OCI-LY1 (cell line): ENCODE results near the gene RAB38.

Source experiments
- CTCF ChIP-seq: fragments of 200-600 bp; sonication (generic), shearing (Covaris generic); IDR thresholded peaks from 2 replicates; pipeline ENCODE4 v1.5.1; 2017; ENCODE audit warnings: mild to moderate bottlenecking, antibody characterized with exemption, low read length, moderate library complexity, mixed read lengths
- EZH2 ChIP-seq: fragments of 200-600 bp; sonication (generic), shearing (Covaris generic); IDR thresholded peaks from 2 replicates; pipeline ENCODE4 v1.8.0; 2017; ENCODE audit warnings: borderline replicate concordance, mixed run types, mild to moderate bottlenecking, antibody characterized with exemption, low read length, moderate library complexity, mixed read lengths

GRCh38 chr11:88206751-88207150 lies 31.5 kb upstream of the RAB38 start:
- TF ChIP-seq EZH2 (no peak), CTCF (no peak)
